ENCODE measurements around the gene POMP. TPM values are rescaled to one million over a fixed set of nuclear protein-coding genes. Genes with fewer than 3 reads are reported as not detected.
A peak's percentile ranks its signal among the peaks of the same experiment; 100 is the strongest.
"Not testable (repeated sequence)": the region's sequence is repeated elsewhere in the genome, so short reads cannot be mapped to it uniquely, and the experiment has no call there.

The POMP gene
- polyA plus RNA-seq, 4 donors, result 73.8 to 107 (median 91.1) TPM

- DNase-seq (ENCODE audit: low read depth in 4 of 4, low spot score in 3 of 4), result no peak
Measured at GRCh38 chr13:28685892-28686291, 27.0 kb downstream of the POMP start.

GRCh38 chr13:28693605-28694491 is 34.9 kb downstream of the POMP start:
- not testable (repeated sequence) for DNase-seq (ENCODE audit: low read depth in 4 of 4, low spot score in 3 of 4)

- DNase-seq (ENCODE audit: low read depth in 4 of 4, low spot score in 3 of 4), result no peak
Measured at GRCh38 chr13:28697441-28697840, 38.5 kb downstream of the POMP start.

- DNase-seq (ENCODE audit: low read depth in 4 of 4, low spot score in 3 of 4), result no peak
Measured at GRCh38 chr13:28699246-28699645, 40.3 kb downstream of the POMP start.

GRCh38 chr13:28704282-28704681 is 45.4 kb downstream of the POMP start:
- no peak for DNase-seq (ENCODE audit: low read depth in 4 of 4, low spot score in 3 of 4)

GRCh38 chr13:28704919-28705318 is 46.0 kb downstream of the POMP start:
- no peak for DNase-seq (ENCODE audit: low read depth in 4 of 4, low spot score in 3 of 4)

- DNase-seq (ENCODE audit: low read depth in 4 of 4, low spot score in 3 of 4), result no peak
Measured at GRCh38 chr13:28705461-28706083, 46.6 kb downstream of the POMP start.

- no peak for DNase-seq (ENCODE audit: low read depth in 4 of 4, low spot score in 3 of 4)
Measured at GRCh38 chr13:28707629-28708427, 48.9 kb downstream of the POMP start.

- no peak for DNase-seq (ENCODE audit: low read depth in 4 of 4, low spot score in 3 of 4)
Measured at GRCh38 chr13:28710161-28710560, 51.2 kb downstream of the POMP start.

GRCh38 chr13:28714651-28715050 is 55.7 kb downstream of the POMP start:
- no peak for DNase-seq (ENCODE audit: low read depth in 4 of 4, low spot score in 3 of 4)

GRCh38 chr13:28716511-28716910 is 57.6 kb downstream of the POMP start:
- DNase-seq (ENCODE audit: low read depth in 4 of 4, low spot score in 3 of 4), result no peak

GRCh38 chr13:28717170-28717569 is 58.2 kb downstream of the POMP start:
- DNase-seq (ENCODE audit: low read depth in 4 of 4, low spot score in 3 of 4), result no peak

- DNase-seq (ENCODE audit: low read depth in 4 of 4, low spot score in 3 of 4), result no peak
Measured at GRCh38 chr13:28718196-28718542, 59.2 kb downstream of the POMP start.

- peak; percentile 84 to 86 (median 84) for DNase-seq (ENCODE audit: low read depth in 4 of 4, low spot score in 3 of 4)
Measured at GRCh38 chr13:28718543-28719226, 59.8 kb downstream of the POMP start, which contains the start of gene SLC46A3. Gene SLC46A3 (minus strand): TSS chr13:28718970. CDS start chr13:28717998, 972 bp downstream.

- no peak for DNase-seq (ENCODE audit: low read depth in 4 of 4, low spot score in 3 of 4)
Measured at GRCh38 chr13:28719227-28720055, 60.5 kb downstream of the POMP start.

- no peak for DNase-seq (ENCODE audit: low read depth in 4 of 4, low spot score in 3 of 4)
Measured at GRCh38 chr13:28723806-28724205, 64.9 kb downstream of the POMP start.

- DNase-seq (ENCODE audit: low read depth in 4 of 4, low spot score in 3 of 4), result no peak
Measured at GRCh38 chr13:28725046-28725610, 66.2 kb downstream of the POMP start.
